ENCODE data around the gene RNF212. TPM values are rescaled to one million over a fixed set of nuclear protein-coding genes. Genes with fewer than 3 reads are reported as not detected.

RNF212 gene
- total RNA-seq, 4 donors from 2014 or later = 3.8 to 9.7 (median 7.3) TPM

GRCh38 chr4:1094336-1094690 lies 19.1 kb downstream of the RNF212 start:
- no peak for DNase-seq (ENCODE audit: extremely low spot score)
- H3K27me3 ChIP-seq = peaks cover 0 to 17% (median 0%) of the 10 kb centered on the region in 4 donors
- no peaks in the 10 kb centered on the region for H3K36me3 ChIP-seq
- no peak for TF ChIP-seq POLR2A (IDR thresholded peaks at IDR 0.05; ENCODE audit: low read depth)
- no peak for TF ChIP-seq EP300 (IDR thresholded peaks at IDR 0.05)
- no peak for TF ChIP-seq CTCF (IDR thresholded peaks at IDR 0.05)
- no peak for TF ChIP-seq POLR2AphosphoS5 (IDR thresholded peaks at IDR 0.05)
- no peak overlapping the region for H3K4me3 ChIP-seq
- H3K4me1 ChIP-seq = no peaks in the 10 kb centered on the region
- intact Hi-C loops (cut with DNase I) = no loop called here
- H3K9me3 ChIP-seq = no peaks in the 10 kb centered on the region
- 79% methylated on average over 6 of the region's 6 CpGs for WGBS
- H3K27ac ChIP-seq (replicated peaks in 1 of 4) = no peak overlapping the region

DNA sequence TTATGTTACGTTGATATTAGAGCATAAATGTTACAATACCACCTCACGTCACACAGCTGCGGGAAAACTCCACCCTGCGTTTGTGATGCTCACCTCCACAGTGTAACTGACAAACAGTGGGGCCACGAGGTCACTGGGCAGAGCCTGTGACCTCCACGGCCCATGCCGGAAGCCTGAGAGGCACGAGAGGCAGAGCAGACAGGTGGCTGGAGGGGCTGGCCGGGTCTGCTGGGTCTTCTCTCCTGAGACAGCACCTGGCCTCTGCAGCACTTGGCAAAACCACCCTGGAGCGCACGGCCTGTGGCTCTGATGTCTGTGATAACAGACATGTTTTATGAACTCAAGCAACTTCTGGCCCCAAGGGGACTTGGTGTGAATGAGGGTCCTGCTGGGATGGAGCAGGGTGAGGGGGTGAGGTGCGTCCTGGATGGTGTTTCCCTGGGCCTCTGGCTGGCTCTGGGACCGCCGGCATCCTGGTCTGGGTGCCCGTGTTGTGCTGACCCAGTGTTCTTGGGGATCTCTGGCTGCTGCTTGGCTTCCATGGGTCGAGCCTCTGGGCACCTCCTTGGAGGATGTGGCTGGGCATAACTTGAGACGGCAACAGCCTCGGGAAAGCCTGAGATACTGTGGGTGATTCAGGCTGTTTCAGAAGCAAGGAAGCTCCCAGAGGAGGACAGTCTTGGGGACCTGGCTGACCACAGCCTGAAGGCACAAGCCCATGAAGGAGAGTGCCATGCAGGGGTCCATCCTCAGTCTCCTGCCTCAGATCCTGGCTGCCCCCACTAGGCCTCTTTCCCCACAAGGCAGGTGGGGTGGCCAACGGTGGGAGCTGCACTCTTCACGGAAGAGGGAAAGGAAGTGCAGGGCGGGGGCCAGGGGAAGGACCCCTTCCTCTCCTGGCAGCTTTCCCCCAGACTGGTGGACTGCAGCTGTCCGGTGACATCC lies 19.7 kb downstream of the RNF212 start:
- H3K27me3 ChIP-seq = peaks cover 0 to 16% (median 0%) of the 10 kb centered on the region in 4 donors
- WGBS = 79% methylated on average over 20 of the region's 22 CpGs
- DNase-seq (ENCODE audit: extremely low spot score) = no peak
- no peaks in the 10 kb centered on the region for H3K4me1 ChIP-seq
- no peaks in the 10 kb centered on the region for H3K9me3 ChIP-seq
- no peak for TF ChIP-seq CTCF (IDR thresholded peaks at IDR 0.05)
- no peak for TF ChIP-seq EP300 (IDR thresholded peaks at IDR 0.05)
- TF ChIP-seq POLR2AphosphoS5 (IDR thresholded peaks at IDR 0.05) = no peak
- no peak for TF ChIP-seq POLR2A (IDR thresholded peaks at IDR 0.05; ENCODE audit: low read depth)
- no peak overlapping the region for H3K27ac ChIP-seq (replicated peaks in 1 of 4)
- no peaks in the 10 kb centered on the region for H3K36me3 ChIP-seq
- intact Hi-C loops (cut with DNase I) = no loop called here
- no peak overlapping the region for H3K4me3 ChIP-seq

- Histone ChIP-seq H3K36me3 (no peaks in the 10 kb centered on the region), H3K4me3 (no peak overlapping the region), H3K27ac (replicated peaks in 1 of 4) (no peak overlapping the region), H3K4me1 (no peaks in the 10 kb centered on the region), H3K9me3 (no peaks in the 10 kb centered on the region), H3K27me3 (peaks cover 0 to 13% (median 0%) of the 10 kb centered on the region in 4 donors)
- no peak for DNase-seq (ENCODE audit: extremely low spot score)
- intact Hi-C loops (cut with DNase I) = no loop called here
- 100% methylated on average over 2 of the region's 4 CpGs for WGBS
- no peak for TF ChIP-seq CTCF (IDR thresholded peaks at IDR 0.05)
Observed at GRCh38 chr4:1092983-1093361, 20.4 kb downstream of the RNF212 start.

- H3K27ac ChIP-seq (replicated peaks in 1 of 4) = no peak overlapping the region
- peaks cover 0 to 13% (median 0%) of the 10 kb centered on the region in 4 donors for H3K27me3 ChIP-seq
- H3K9me3 ChIP-seq = no peaks in the 10 kb centered on the region
- H3K4me1 ChIP-seq = no peaks in the 10 kb centered on the region
- 84% methylated on average over 25 of the region's 28 CpGs for WGBS
- no peak for TF ChIP-seq CTCF (IDR thresholded peaks at IDR 0.05)
- no peak for TF ChIP-seq POLR2A (IDR thresholded peaks at IDR 0.05; ENCODE audit: low read depth)
- no peak for TF ChIP-seq EP300 (IDR thresholded peaks at IDR 0.05)
- TF ChIP-seq POLR2AphosphoS5 (IDR thresholded peaks at IDR 0.05) = no peak
- no peak for DNase-seq (ENCODE audit: extremely low spot score)
- intact Hi-C loops (cut with DNase I) = no loop called here
- no peaks in the 10 kb centered on the region for H3K36me3 ChIP-seq
- H3K4me3 ChIP-seq = no peak overlapping the region
Observed at GRCh38 chr4:1092026-1092982, 21.1 kb downstream of the RNF212 start.

Data from esophagus muscularis mucosa (tissue), 4 donors.